NB4 (cell line): Measurements from ENCODE around the gene EDC3.

ENCODE experiments used
- CTCF ChIP-seq: IDR thresholded peaks from one replicate; pipeline ENCODE4 v1.5.1; 2012; ENCODE audit warnings: low read depth, low read length
- MAX ChIP-seq: IDR thresholded peaks from 2 replicates; pipeline ENCODE4 v1.6.1; 2011; ENCODE audit warnings: low read depth, low read length
- MYC ChIP-seq: IDR thresholded peaks from 2 replicates; pipeline ENCODE4 v1.6.1; 2011; ENCODE audit warnings: low read depth, low read length
- POLR2A ChIP-seq: IDR thresholded peaks from 2 replicates; pipeline ENCODE4 v1.6.1; 2011; ENCODE audit warnings: mild to moderate bottlenecking; ENCODE audit not compliant: insufficient read length; ENCODE audit errors: extremely low read depth

- TF ChIP-seq CTCF (no peak), POLR2A (no peak), MAX (no peak), MYC (no peak)
Observed at GRCh38 chr15:74674161-74674560, 21.7 kb downstream of the EDC3 start.
